GM18499 (cell line): ENCODE results near the gene GRK1.

ENCODE experiments used
- ATAC-seq: cut with Tn5 transposase; IDR thresholded peaks from one replicate; pipeline ENCODE4 v1.9.1; 2021; ENCODE audit warnings: moderate number of reproducible peaks; ENCODE audit not compliant: insufficient read depth, unreplicated experiment

GRK1 gene

DNA sequence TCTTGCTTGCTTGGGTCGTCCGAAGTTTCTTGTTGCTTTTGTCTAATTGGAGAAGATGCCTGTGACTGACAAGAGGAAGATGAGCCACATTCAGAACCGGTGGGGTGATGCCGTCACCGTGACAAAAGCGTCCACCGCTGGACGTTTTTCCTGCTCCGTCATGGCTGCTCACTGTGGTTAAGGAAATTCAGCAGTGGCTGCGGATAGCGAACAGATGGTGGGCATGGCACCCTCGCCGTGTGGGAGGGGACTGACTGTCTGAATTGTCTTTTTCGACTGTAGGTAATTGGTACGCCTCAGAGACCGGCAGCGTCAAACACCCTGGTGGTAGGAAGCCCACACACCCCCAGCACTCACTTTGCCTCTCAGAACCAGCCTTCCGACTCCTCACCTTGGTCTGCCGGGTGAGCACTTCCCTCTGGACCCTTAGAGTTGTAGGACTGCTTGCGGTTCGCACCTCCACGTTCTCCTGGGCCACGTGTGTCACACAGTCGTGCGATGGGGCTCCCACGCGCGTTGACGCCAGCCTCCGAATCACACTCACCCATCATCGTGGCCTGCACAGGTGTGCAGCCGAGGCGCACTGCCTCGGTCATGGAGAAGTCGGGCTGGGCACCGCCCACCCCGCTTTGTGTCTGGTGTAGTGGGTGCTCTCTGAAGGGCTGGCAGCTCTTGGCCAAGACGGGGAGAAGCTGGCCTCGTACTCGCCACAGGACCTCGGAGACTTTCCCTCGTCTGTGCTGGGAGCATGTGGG lies 35.5 kb upstream of the GRK1 start:
- ATAC-seq: no peak

DNA sequence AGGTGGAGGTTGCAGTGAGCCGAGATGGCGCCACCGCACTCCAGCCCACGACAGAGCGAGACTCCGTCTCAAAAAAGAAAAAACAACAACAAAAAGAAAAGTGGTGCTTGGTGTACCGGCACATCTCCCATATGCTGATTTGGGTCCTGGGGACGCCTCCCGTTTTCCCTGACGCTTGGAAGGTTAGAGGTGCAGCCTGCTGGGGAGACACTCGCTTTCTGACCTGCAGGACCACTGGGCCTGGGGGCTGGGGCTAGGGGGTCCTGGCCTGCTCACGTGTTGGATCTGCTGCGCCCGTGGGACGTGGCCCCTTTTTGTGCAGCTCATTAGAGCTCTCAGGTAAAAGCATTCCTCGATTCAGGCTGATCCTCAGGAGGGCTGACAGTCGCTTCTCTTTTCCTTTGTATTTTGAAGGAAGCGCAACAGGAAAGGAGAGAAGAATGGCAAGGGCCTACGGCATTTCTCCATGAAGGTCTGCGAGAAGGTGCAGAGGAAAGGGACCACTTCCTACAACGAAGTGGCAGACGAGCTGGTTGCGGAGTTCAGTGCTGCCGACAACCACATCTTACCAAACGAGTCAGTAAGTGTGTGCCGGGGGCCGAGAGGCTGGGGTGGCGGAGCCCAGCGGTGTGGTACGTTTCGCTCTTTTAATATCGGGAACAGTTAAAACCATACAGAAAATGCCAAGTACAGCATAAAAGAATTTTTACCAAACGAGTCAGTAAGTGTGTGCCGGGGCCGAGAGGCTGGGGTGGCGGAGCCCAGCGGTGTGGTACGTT lies 34.1 kb upstream of the GRK1 start:
- ATAC-seq: no peak

DNA sequence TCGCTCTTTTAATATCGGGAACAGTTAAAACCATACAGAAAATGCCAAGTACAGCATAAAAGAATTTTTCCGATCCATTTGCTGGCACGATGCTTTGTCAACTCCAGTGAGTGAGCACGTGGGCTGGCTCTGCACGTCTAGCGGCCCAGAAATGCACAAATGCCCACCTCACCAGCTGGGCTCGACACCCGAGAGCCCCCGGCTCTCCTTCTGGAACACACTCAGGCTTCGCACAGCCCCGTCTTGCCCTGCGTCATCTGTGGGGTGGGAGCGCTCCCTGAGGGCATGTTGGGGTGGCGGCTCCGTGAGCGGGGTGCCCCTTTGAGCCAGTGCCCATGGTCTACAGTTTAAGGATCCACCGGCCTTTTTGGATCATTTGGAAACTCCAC lies 33.5 kb upstream of the GRK1 start:
- ATAC-seq: no peak

DNA sequence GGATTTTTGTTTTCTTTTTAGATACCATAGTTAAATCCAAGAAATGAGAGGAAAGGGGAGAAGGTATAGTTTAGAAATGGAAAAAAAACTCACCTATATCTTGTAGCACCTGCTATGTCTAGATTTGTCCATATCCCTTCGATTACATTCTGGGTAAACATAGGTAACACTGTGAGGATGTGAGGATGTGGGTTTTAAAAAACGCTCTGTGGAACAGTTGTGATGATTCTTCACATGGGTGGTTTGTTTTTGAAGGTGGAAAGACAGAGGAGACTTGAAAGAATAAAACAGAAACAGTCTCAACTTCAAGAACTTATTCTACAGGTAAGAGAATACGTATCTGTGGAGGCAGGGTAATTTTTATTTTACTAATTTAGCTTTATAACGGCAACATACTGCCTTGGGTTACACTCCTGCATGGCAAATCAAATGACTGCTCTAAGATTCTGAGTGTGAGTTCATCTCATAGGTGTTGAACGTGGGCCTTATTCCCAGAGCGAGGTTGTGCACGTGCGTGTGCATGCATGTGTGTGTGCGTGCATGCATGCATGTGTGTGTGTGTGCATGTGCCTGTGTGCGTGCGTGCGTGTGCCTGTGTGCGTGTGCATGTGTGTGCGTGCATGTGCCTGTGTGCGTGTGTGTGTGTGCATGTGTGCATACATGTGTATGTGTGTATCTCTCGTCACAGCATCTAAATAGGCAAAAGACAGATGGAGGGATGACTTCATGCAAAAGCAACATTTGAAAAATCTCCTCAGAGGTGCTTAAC lies 32.6 kb upstream of the GRK1 start:
- no peak for ATAC-seq

DNA sequence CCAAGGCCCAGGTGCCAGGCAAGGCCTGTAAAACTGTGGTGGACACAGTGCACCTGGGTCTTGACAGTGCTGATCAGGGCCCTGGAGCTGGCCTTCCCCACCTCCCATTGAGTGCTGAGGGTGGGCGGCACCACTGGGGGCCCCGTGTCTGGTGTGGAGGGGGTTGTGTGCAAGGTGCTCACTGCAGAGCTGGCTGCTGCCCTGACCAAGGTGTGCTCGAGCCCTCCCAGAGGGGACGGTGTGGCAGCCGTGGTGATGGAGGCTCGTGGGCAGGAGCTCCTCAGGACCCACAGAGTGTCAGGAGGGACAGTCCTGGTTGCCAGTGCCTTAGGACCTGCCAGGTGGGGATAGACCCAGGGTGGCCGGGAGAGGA lies 32.0 kb upstream of the GRK1 start:
- ATAC-seq: no peak

DNA sequence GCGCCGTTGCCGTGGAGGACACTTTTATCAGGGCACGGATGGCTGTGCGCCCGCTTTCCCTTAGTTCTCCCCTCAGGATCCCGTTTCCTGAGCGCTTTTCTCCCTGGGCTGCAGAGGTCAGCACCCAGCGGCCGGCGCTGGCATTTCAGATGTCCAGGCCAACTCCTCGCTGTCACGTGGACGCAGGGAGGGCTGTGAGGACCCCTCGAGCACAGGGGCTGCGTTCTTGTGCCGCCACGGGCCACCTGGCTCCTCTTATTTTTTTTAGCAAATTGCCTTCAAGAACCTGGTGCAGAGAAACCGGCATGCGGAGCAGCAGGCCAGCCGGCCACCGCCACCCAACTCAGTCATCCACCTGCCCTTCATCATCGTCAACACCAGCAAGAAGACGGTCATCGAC lies 31.3 kb upstream of the GRK1 start:
- ATAC-seq: no peak

DNA sequence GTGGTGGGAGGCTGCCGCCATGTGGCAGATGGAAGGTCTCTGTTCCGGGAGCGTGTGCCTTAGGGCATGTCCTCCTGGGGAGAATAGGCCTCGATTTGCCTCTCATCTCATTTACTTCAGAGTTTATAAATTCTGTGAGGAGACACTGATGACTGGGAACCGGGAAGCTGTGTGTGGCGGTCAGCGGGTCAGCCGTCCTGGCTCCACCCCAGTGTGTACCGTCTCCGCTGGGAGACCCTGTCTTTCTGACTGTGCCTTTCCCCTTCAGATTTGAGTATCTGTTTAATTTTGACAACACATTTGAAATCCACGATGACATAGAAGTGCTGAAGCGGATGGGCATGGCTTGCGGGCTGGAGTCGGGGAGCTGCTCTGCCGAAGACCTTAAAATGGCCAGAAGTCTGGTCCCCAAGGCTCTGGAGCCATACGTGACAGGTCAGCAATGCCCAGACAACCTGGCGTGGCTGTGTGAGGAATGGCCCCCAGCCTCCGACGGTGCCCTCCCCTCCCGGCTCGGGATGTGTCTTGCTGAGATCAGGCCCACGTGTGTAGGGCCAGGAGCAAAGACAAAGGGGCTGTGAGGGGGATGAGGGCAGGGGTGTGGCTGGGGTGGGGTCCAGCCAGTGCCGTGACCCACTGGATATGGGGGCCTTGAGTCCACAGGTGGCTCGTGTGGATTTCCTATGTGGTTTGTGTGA lies 30.6 kb upstream of the GRK1 start:
- no peak for ATAC-seq

DNA sequence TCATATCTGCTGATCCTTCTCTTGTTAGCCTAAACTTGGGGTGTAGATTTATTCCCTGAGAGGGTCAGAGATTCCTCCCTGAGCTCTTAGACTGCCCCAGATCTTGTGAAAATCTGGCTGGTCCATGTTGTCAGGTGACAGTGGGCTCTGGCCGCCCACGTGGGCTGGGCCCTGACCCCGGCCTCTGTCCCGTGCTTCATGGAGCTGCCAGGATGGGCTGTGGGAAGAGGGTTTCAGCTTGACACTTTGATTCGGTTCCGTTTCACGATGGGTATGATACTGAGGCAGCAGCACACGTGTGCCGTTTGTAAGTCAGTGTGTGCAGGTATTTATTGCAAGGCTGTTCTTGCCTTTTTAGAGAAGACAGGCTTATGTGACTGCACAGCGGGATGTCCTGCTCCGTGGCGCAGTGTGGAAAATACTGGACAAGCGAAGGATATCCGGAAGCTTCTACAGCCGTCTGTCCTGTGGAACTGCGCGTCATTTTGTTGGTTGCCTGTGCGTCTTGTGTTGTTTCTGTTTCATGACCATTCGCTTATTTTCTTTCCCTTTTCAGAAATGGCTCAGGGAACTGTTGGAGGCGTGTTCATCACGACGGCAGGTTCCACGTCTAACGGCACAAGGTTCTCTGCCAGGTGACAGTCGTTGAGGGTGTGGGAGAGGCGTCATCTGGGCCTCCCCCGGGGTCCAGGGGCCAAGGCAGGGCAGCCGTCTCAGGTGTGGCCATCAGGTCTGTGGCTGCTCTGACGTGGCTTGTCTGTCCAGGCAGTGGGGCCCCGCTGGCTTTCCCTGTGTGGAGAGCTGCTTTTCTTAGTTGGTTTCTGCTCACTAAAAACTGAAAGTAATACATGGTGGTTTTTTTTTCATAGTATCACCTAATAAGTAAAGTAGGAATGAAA lies 29.5 kb upstream of the GRK1 start:
- no peak for ATAC-seq

- ATAC-seq: no peak
These were observed 28.8 kb upstream of the GRK1 start for GRCh38 chr13:113638173-113638746.

DNA sequence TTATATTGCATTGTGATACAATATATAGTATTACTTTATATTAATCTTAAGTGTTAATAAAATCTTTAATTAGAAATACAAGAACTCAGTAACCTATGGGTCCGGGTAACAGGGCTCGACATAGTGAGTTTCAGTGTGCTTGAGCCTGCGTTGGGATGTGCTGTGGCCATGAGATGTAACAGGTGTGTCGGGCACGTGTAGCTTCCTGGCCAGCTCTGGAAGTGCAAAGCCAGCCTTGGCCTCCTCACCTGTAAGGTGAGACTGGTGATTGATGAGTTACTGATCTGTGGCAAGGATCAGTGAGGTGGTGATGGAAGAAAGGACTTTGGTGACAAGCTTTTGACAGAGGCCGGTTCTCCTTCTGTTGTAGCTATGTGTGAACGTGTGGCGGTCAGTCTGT lies 28.2 kb upstream of the GRK1 start:
- no peak for ATAC-seq

DNA sequence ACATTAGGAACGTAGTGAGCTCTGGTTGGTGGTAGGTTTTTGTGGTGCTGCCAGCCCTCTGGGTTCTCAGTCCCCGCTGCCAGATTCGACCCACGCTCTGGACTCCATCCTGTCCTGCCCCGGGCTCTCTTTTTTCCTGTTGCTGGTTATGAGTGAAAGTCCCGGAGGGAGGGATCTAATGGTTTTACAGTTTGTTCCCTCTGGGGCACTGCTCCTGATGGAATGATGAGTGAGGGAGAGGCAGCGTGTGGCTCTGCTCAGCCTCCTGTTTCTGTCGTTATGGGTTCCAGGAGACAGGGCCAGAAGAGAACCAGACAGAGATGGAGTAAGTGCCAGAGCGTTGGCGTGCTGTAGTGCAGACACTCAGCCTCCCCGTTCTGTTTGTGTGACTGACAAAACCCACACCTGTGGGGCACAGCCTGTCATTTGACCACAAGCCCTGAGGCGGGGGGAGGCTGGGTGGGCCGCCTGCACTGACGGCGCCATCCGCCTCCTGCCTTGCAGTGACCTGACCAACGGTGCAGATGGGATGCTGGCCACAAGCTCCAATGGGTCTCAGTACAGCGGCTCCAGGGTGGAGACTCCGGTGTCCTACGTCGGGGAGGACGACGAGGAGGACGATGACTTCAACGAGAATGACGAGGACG lies 27.3 kb upstream of the GRK1 start:
- ATAC-seq: no peak

DNA sequence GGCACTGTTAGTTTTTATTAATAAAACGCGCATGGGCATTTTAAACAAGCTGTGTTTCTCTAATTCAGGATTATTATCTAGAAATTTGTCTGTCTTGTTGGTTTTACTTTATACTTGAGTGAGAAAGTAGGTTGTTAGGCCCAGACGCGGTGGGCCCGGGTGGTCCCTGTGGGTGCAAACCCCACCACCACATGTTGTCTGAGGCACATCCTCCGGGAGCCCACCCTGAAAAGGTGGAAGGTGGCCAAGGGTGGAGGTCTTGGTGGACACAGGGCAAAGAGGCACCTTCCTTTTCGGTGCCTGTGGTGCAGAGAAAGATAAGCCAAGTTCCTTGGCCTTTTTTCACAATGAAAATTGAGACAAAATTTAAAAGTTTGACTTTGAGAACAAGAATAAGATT lies 25.6 kb upstream of the GRK1 start:
- no peak for ATAC-seq

GRCh38 chr13:113642563-113642962 lies 24.5 kb upstream of the GRK1 start:
- ATAC-seq: no peak

GRCh38 chr13:113643593-113643992 lies 23.4 kb upstream of the GRK1 start:
- no peak for ATAC-seq

DNA sequence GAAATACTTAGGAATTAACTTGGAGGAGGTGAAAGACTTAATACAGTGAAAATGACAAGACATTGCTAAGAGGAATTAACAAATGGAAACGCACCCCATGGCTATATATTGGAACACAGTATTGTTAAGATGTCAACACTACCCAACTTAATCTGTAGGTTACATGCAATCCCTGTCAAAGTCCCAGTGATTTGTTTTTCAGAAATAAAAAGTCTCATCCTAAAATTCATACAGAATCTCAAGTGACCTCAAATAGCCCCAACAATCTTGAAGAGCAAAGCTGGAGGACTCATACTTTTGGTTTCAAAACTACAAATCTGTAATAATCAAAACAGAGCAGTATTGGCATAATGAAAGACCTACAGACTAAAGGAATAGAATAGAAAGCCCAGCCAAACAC lies 22.2 kb upstream of the GRK1 start:
- ATAC-seq: no peak

GRCh38 chr13:113645329-113645728 lies 21.7 kb upstream of the GRK1 start:
- no peak for ATAC-seq

- no peak for ATAC-seq
These were observed 20.6 kb upstream of the GRK1 start for GRCh38 chr13:113646376-113646775.

DNA sequence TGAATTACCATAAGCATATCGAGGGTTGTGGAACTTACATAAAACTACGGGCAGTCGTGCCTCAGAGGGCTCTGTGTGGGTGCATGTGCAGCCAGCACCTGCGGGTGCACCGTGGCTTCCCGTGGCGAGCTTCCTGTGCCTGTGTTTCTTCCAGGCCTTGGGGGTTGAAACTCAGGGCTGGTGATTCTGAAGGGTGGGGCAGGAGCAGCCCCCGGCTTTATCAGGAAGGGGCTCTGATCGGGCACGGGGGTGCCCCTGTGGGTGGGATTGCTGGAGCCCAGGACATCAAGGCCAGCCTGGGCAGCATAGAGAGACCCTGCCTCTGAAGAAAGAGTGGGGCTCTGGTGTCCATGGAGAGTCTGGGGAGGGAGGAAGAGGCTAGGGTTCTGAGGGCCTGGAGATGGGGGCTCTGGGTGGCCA lies 20.1 kb upstream of the GRK1 start:
- ATAC-seq: no peak
